ENCODE results near the gene TRIM2. TPM values are rescaled to one million over a fixed set of nuclear protein-coding genes. Genes with fewer than 3 reads are reported as not detected.
"Not testable (repeated sequence)": the region's sequence is repeated elsewhere in the genome, so short reads cannot be mapped to it uniquely, and the experiment has no call there.

TRIM2 gene
- total RNA-seq, 1 donor from 2014 or later, result 90.6 TPM

GRCh38 chr4:153189016-153189801 is 15.0 kb upstream of the TRIM2 start:
- no peak for DNase-seq (ENCODE audit: low spot score)

GRCh38 chr4:153191795-153192363 is 12.4 kb upstream of the TRIM2 start:
- DNase-seq (ENCODE audit: low spot score), result no peak

- no peak for DNase-seq (ENCODE audit: low spot score)
These were observed 6.9 kb upstream of the TRIM2 start for GRCh38 chr4:153197301-153197700.

GRCh38 chr4:153198719-153199118 is 5.5 kb upstream of the TRIM2 start:
- DNase-seq (ENCODE audit: low spot score), result no peak

GRCh38 chr4:153203746-153204145 is 497 bp upstream of the TRIM2 start:
- DNase-seq (ENCODE audit: low spot score), result not testable (repeated sequence)

- no peak for DNase-seq (ENCODE audit: low spot score)
These were observed 745 bp downstream of the TRIM2 start for GRCh38 chr4:153204728-153205648.

GRCh38 chr4:153205757-153206156 is 1.5 kb downstream of the TRIM2 start:
- DNase-seq (ENCODE audit: low spot score), result no peak

- DNase-seq (ENCODE audit: low spot score), result no peak
These were observed 2.3 kb downstream of the TRIM2 start for GRCh38 chr4:153206534-153206933.

GRCh38 chr4:153207027-153207426 is 2.8 kb downstream of the TRIM2 start:
- DNase-seq (ENCODE audit: low spot score), result no peak

GRCh38 chr4:153207567-153207966 is 3.3 kb downstream of the TRIM2 start:
- no peak for DNase-seq (ENCODE audit: low spot score)

GRCh38 chr4:153209410-153209809 is 5.2 kb downstream of the TRIM2 start:
- no peak for DNase-seq (ENCODE audit: low spot score)

- no peak for DNase-seq (ENCODE audit: low spot score)
These were observed 6.5 kb downstream of the TRIM2 start for GRCh38 chr4:153210727-153211126.

GRCh38 chr4:153211986-153212728 is 7.9 kb downstream of the TRIM2 start:
- DNase-seq (ENCODE audit: low spot score), result no peak

GRCh38 chr4:153212736-153213135 is 8.5 kb downstream of the TRIM2 start:
- no peak for DNase-seq (ENCODE audit: low spot score)

GRCh38 chr4:153215921-153216320 is 11.7 kb downstream of the TRIM2 start:
- DNase-seq (ENCODE audit: low spot score), result no peak

GRCh38 chr4:153216546-153216945 is 12.3 kb downstream of the TRIM2 start:
- no peak for DNase-seq (ENCODE audit: low spot score)

- no peak for DNase-seq (ENCODE audit: low spot score)
These were observed 13.2 kb downstream of the TRIM2 start for GRCh38 chr4:153217440-153217839.

- DNase-seq (ENCODE audit: low spot score), result no peak
These were observed 14.7 kb downstream of the TRIM2 start for GRCh38 chr4:153218961-153219360.

GRCh38 chr4:153220682-153221395 is 16.6 kb downstream of the TRIM2 start:
- no peak for DNase-seq (ENCODE audit: low spot score)

GRCh38 chr4:153221783-153222706 is 17.8 kb downstream of the TRIM2 start:
- DNase-seq (ENCODE audit: low spot score), result peak; percentile 75

All from ureter (tissue), 1 donor.